ENCODE measurements around the gene CAD.
A peak's percentile ranks its signal among the peaks of the same experiment; 100 is the strongest.
"Not testable (repeated sequence)": the region's sequence is repeated elsewhere in the genome, so short reads cannot be mapped to it uniquely, and the experiment has no call there.

Gene CAD

GRCh38 chr2:27256855-27257454, 39.8 kb downstream of the CAD start:
- DNase-seq (ENCODE audit: low read depth), result no peak

- no peak for DNase-seq (ENCODE audit: low read depth)
These were observed 40.9 kb downstream of the CAD start for GRCh38 chr2:27258051-27258450.

GRCh38 chr2:27261241-27261925, 44.2 kb downstream of the CAD start:
- DNase-seq (ENCODE audit: low read depth), result no peak

- no peak for DNase-seq (ENCODE audit: low read depth)
These were observed 44.7 kb downstream of the CAD start for GRCh38 chr2:27261926-27262298.

GRCh38 chr2:27262379-27263286, 45.5 kb downstream of the CAD start, which contains the start of gene SLC30A3:
Gene SLC30A3, minus strand, starts transcription at chr2:27263047. Its CDS starts 141 bp downstream, at chr2:27262906.
- DNase-seq (ENCODE audit: low read depth), result peak; percentile 66

GRCh38 chr2:27263287-27264252, 46.4 kb downstream of the CAD start:
- DNase-seq (ENCODE audit: low read depth), result no peak

GRCh38 chr2:27264253-27264752, 47.1 kb downstream of the CAD start:
- no peak for DNase-seq (ENCODE audit: low read depth)

GRCh38 chr2:27264753-27265535, 47.8 kb downstream of the CAD start:
- DNase-seq (ENCODE audit: low read depth), result peak; percentile 46

GRCh38 chr2:27265536-27265870, 48.3 kb downstream of the CAD start:
- DNase-seq (ENCODE audit: low read depth), result no peak

- not testable (repeated sequence) for DNase-seq (ENCODE audit: low read depth)
These were observed 51.1 kb downstream of the CAD start for GRCh38 chr2:27268296-27268695.

GRCh38 chr2:27270131-27270530, 53.0 kb downstream of the CAD start:
- DNase-seq (ENCODE audit: low read depth), result no peak

GRCh38 chr2:27270670-27271069, 53.5 kb downstream of the CAD start:
- no peak for DNase-seq (ENCODE audit: low read depth)

GRCh38 chr2:27271631-27272340, 54.6 kb downstream of the CAD start:
- no peak for DNase-seq (ENCODE audit: low read depth)

- not testable (repeated sequence) for DNase-seq (ENCODE audit: low read depth)
These were observed 55.7 kb downstream of the CAD start for GRCh38 chr2:27272537-27273522.

GRCh38 chr2:27275211-27276150, 58.3 kb downstream of the CAD start, which contains the start of gene DNAJC5G:
Gene DNAJC5G, plus strand, starts transcription at chr2:27275433. Its CDS starts 1,296 bp downstream, at chr2:27276729.
- DNase-seq (ENCODE audit: low read depth), result no peak

- no peak for DNase-seq (ENCODE audit: low read depth)
These were observed 60.8 kb downstream of the CAD start for GRCh38 chr2:27278010-27278409.

- no peak for DNase-seq (ENCODE audit: low read depth)
These were observed 63.7 kb downstream of the CAD start for GRCh38 chr2:27280826-27281225.

GRCh38 chr2:27281442-27281841, 64.3 kb downstream of the CAD start:
- no peak for DNase-seq (ENCODE audit: low read depth)

Measured in stimulated activated CD4-positive, alpha-beta T cell treated with anti-CD3 and anti-CD28 coated beads, Interleukin-2, amount 100 ng/mL, for 4 hours (primary cell).